ENCODE results near the gene ITGA7.

ITGA7 gene

GRCh38 chr12:55700255-55701018 is 7.3 kb downstream of the ITGA7 start:
- DNase-seq (ENCODE audit: low read depth in 2 of 2), result no peak

GRCh38 chr12:55699471-55700055 is 8.1 kb downstream of the ITGA7 start:
- DNase-seq (ENCODE audit: low read depth in 2 of 2), result no peak

GRCh38 chr12:55698965-55699364 is 8.7 kb downstream of the ITGA7 start:
- DNase-seq (ENCODE audit: low read depth in 2 of 2), result no peak

GRCh38 chr12:55698241-55698955 is 9.3 kb downstream of the ITGA7 start:
- no peak for DNase-seq (ENCODE audit: low read depth in 2 of 2)

GRCh38 chr12:55697686-55698085 is 10.0 kb downstream of the ITGA7 start:
- DNase-seq (ENCODE audit: low read depth in 2 of 2), result no peak

GRCh38 chr12:55696796-55697462 is 10.8 kb downstream of the ITGA7 start:
- no peak for DNase-seq (ENCODE audit: low read depth in 2 of 2)

GRCh38 chr12:55696141-55696540 is 11.6 kb downstream of the ITGA7 start:
- no peak for DNase-seq (ENCODE audit: low read depth in 2 of 2)

GRCh38 chr12:55695349-55695748 is 12.4 kb downstream of the ITGA7 start:
- DNase-seq (ENCODE audit: low read depth in 2 of 2), result no peak

- no peak for DNase-seq (ENCODE audit: low read depth in 2 of 2)
Observed at GRCh38 chr12:55694651-55695050, 13.1 kb downstream of the ITGA7 start.

- no peak for DNase-seq (ENCODE audit: low read depth in 2 of 2)
Observed at GRCh38 chr12:55694188-55694515, 13.6 kb downstream of the ITGA7 start.

- DNase-seq (ENCODE audit: low read depth in 2 of 2), result no peak
Observed at GRCh38 chr12:55693323-55694187, 14.1 kb downstream of the ITGA7 start.

GRCh38 chr12:55692631-55693322 is 14.9 kb downstream of the ITGA7 start:
- DNase-seq (ENCODE audit: low read depth in 2 of 2), result no peak

GRCh38 chr12:55688716-55689655 is 18.7 kb downstream of the ITGA7 start:
- no peak for DNase-seq (ENCODE audit: low read depth in 2 of 2)

- DNase-seq (ENCODE audit: low read depth in 2 of 2), result peak; percentile 14 to 23
Observed at GRCh38 chr12:55687746-55688145, 20.0 kb downstream of the ITGA7 start.

GRCh38 chr12:55686366-55687010 is 21.2 kb downstream of the ITGA7 start:
- DNase-seq (ENCODE audit: low read depth in 2 of 2), result no peak

GRCh38 chr12:55685671-55686070 is 22.0 kb downstream of the ITGA7 start:
- no peak for DNase-seq (ENCODE audit: low read depth in 2 of 2)

- DNase-seq (ENCODE audit: low read depth in 2 of 2), result no peak
Observed at GRCh38 chr12:55684761-55685370, 22.8 kb downstream of the ITGA7 start.

- no peak for DNase-seq (ENCODE audit: low read depth in 2 of 2)
Observed at GRCh38 chr12:55683676-55684075, 24.0 kb downstream of the ITGA7 start.
